22Rv1 (cell line): Measurements from ENCODE around the gene PTH2.

Experiments used
- CTCF ChIP-seq: fragments of 450-650 bp; IDR thresholded peaks from 2 replicates; pipeline ENCODE4 v1.5.1; 2017; ENCODE audit warnings: mild to moderate bottlenecking
- ZFX ChIP-seq: fragments of 450-650 bp; IDR thresholded peaks from 2 replicates; pipeline ENCODE4 v1.6.1; 2017; ENCODE audit warnings: antibody characterized with exemption, borderline replicate concordance

- TF ChIP-seq CTCF (no peak), ZFX (no peak)
Measured at GRCh38 chr19:49459388-49459787, 36.1 kb upstream of the PTH2 start.
